ENCODE results near the gene VAPB.
A peak's percentile ranks its signal among the peaks of the same experiment; 100 is the strongest.

Gene VAPB

GRCh38 chr20:58397429-58397828 is 8.4 kb downstream of the VAPB start:
- H3K4me3 ChIP-seq (ENCODE audit: low read length): no peak overlapping the region
- H3K27ac ChIP-seq (ENCODE audit: low read length): no peak overlapping the region
- H3K36me3 ChIP-seq (ENCODE audit: insufficient read depth, low read depth, low read length): peaks cover 9% of the 10 kb centered on the region; the same call in 1 of the 2 replicates
- peaks cover 19% of the 10 kb centered on the region for H3K4me1 ChIP-seq (ENCODE audit: insufficient read depth, low read length)
- H3K9me3 ChIP-seq (ENCODE audit: insufficient read depth, low read depth, low read length): no peaks in the 10 kb centered on the region
- no peaks in the 10 kb centered on the region for H3K27me3 ChIP-seq (ENCODE audit: insufficient read depth, low read length)
- no peak overlapping the region for H3K9ac ChIP-seq (ENCODE audit: low read depth, low read length)

DNA sequence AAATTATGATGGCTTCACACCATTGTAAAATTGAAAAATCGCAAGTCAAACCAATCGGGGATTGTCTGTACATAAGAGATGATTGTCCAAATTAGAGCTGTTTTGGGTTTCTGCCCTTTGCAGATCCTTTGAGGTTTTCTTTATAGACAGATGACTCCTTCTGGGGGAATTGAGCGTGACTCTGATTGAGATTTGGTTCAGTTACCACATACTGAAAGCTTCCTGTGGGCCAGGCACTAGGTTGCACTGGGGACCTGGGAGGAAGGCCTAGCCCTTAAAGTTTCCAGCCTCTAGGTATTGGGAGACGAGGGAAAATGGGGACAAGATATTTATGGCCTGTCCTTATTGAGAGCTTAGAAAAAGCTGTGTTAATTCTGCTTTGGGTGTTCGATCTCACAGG is 9.2 kb downstream of the VAPB start:
- no peaks in the 10 kb centered on the region for H3K9me3 ChIP-seq (ENCODE audit: insufficient read depth, low read depth, low read length)
- H3K27me3 ChIP-seq (ENCODE audit: insufficient read depth, low read length): no peaks in the 10 kb centered on the region
- H3K4me3 ChIP-seq (ENCODE audit: low read length): no peak overlapping the region
- peaks cover 7% of the 10 kb centered on the region; the same call in 1 of the 2 replicates for H3K36me3 ChIP-seq (ENCODE audit: insufficient read depth, low read depth, low read length)
- H3K27ac ChIP-seq (ENCODE audit: low read length): no peak overlapping the region
- H3K9ac ChIP-seq (ENCODE audit: low read depth, low read length): no peak overlapping the region
- peaks cover 19% of the 10 kb centered on the region for H3K4me1 ChIP-seq (ENCODE audit: insufficient read depth, low read length)

DNA sequence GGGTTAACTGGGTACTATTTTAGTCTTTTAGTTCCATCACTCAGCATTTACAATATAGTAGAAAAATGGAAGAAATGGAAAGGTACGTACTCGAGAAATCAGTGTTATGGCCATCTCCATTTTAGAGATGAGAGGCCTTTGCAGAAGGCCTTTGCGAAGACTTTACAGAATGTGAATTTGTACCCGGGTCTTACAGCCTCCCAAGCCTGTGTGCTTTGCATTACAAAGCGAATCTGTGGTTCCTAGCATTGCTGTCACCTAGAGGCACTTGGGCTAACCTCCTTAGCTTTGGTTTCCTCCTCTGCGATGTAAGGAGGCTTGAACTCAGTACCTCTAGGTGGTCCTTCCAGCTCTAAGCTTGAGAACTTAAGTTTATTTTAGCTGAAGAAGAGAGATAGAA is 10.9 kb downstream of the VAPB start:
- peaks cover 7% of the 10 kb centered on the region; the same call in 1 of the 2 replicates for H3K36me3 ChIP-seq (ENCODE audit: insufficient read depth, low read depth, low read length)
- no peaks in the 10 kb centered on the region for H3K27me3 ChIP-seq (ENCODE audit: insufficient read depth, low read length)
- peaks cover 19% of the 10 kb centered on the region for H3K4me1 ChIP-seq (ENCODE audit: insufficient read depth, low read length)
- H3K9ac ChIP-seq (ENCODE audit: low read depth, low read length): no peak overlapping the region
- H3K9me3 ChIP-seq (ENCODE audit: insufficient read depth, low read depth, low read length): no peaks in the 10 kb centered on the region
- no peak overlapping the region for H3K27ac ChIP-seq (ENCODE audit: low read length)
- 0 out of 2 replicates have a peak overlapping the region, but pooled peaks have one; percentile 3 for H3K4me3 ChIP-seq (ENCODE audit: low read length)

DNA sequence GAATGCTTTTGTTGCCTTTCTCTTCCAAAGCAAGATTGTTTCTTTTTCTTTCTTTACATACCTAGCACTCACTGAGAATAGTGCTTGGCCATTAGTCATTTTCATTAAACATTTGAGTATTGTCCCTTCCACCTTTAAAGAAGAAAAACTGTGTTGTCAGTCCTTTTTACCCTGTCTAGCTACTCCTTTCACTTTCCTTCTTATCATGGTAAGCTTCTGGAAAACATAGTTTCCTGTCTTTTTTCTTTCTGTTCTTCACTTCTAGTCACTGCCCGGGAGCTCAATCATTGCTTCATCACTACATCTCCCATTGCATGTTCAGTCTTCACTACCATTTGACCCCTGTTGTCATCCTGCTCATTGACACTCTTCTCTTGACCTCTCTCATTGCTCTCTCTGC is 12.1 kb downstream of the VAPB start:
- no peak overlapping the region for H3K27ac ChIP-seq (ENCODE audit: low read length)
- peaks cover 22% of the 10 kb centered on the region for H3K4me1 ChIP-seq (ENCODE audit: insufficient read depth, low read length)
- H3K4me3 ChIP-seq (ENCODE audit: low read length): no peak overlapping the region

GRCh38 chr20:58402305-58402704 is 13.3 kb downstream of the VAPB start:
- no peaks in the 10 kb centered on the region for H3K9me3 ChIP-seq (ENCODE audit: insufficient read depth, low read depth, low read length)
- H3K9ac ChIP-seq (ENCODE audit: low read depth, low read length): no peak overlapping the region
- peaks cover 7% of the 10 kb centered on the region; the same call in 1 of the 2 replicates for H3K36me3 ChIP-seq (ENCODE audit: insufficient read depth, low read depth, low read length)
- no peak overlapping the region for H3K27ac ChIP-seq (ENCODE audit: low read length)
- H3K27me3 ChIP-seq (ENCODE audit: insufficient read depth, low read length): no peaks in the 10 kb centered on the region
- H3K4me3 ChIP-seq (ENCODE audit: low read length): no peak overlapping the region
- peaks cover 22% of the 10 kb centered on the region for H3K4me1 ChIP-seq (ENCODE audit: insufficient read depth, low read length)

More for the DNA sequence above, 12.1 kb downstream of the VAPB start:
- Histone ChIP-seq H3K27me3 (ENCODE audit: insufficient read depth, low read length) (no peaks in the 10 kb centered on the region), H3K36me3 (ENCODE audit: insufficient read depth, low read depth, low read length) (peaks cover 7% of the 10 kb centered on the region; the same call in 1 of the 2 replicates), H3K9me3 (ENCODE audit: insufficient read depth, low read depth, low read length) (no peaks in the 10 kb centered on the region), H3K9ac (ENCODE audit: low read depth, low read length) (no peak overlapping the region)

DNA sequence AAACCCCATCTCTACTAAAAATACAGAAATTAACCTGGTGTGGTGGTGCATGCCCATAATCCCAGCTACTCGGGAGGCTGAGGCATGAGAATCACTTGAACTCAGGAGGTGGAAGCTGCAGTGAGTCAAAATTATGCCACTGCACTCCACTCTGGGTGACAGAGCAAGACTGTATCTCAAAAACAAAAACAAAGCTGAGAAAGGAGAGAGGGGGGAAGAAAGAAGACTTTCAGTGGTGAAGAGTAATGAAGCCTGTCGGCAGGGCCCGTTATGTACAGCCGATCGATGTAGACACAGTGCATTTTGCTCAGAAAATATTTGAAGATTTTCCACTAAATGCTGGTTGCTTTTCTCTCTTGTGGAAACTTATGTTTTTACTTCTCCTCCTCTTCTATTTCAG is 13.8 kb downstream of the VAPB start:
- H3K4me1 ChIP-seq (ENCODE audit: insufficient read depth, low read length): peaks cover 23% of the 10 kb centered on the region
- H3K36me3 ChIP-seq (ENCODE audit: insufficient read depth, low read depth, low read length): peaks cover 3% of the 10 kb centered on the region; the same call in 1 of the 2 replicates
- no peak overlapping the region for H3K9ac ChIP-seq (ENCODE audit: low read depth, low read length)
- no peak overlapping the region for H3K27ac ChIP-seq (ENCODE audit: low read length)
- H3K4me3 ChIP-seq (ENCODE audit: low read length): no peak overlapping the region
- no peaks in the 10 kb centered on the region for H3K27me3 ChIP-seq (ENCODE audit: insufficient read depth, low read length)
- no peaks in the 10 kb centered on the region for H3K9me3 ChIP-seq (ENCODE audit: insufficient read depth, low read depth, low read length)

DNA sequence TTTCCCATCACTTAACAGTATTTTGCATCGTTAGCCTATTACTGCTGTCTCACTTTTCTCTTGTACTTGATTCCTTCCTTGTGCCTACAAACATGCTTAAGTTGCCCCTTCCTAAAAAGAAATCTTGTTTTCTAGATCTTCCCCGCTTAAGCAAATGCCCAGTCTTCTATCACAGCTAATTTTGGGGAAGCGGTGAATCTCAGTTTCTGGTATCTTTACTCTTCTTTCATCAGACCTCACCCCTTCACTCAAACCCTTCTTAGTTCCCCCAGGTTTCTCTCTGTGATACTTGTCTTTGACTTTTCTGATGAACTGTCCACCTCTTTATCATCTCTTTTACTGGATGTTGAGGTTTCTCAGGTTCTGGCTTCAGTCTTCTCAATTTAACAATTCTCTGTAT is 14.2 kb downstream of the VAPB start:
- Histone ChIP-seq H3K27ac (ENCODE audit: low read length) (no peak overlapping the region), H3K9me3 (ENCODE audit: insufficient read depth, low read depth, low read length) (no peaks in the 10 kb centered on the region), H3K9ac (ENCODE audit: low read depth, low read length) (no peak overlapping the region), H3K27me3 (ENCODE audit: insufficient read depth, low read length) (no peaks in the 10 kb centered on the region), H3K4me3 (ENCODE audit: low read length) (no peak overlapping the region), H3K36me3 (ENCODE audit: insufficient read depth, low read depth, low read length) (no peaks in the 10 kb centered on the region), H3K4me1 (ENCODE audit: insufficient read depth, low read length) (peaks cover 25% of the 10 kb centered on the region)

DNA sequence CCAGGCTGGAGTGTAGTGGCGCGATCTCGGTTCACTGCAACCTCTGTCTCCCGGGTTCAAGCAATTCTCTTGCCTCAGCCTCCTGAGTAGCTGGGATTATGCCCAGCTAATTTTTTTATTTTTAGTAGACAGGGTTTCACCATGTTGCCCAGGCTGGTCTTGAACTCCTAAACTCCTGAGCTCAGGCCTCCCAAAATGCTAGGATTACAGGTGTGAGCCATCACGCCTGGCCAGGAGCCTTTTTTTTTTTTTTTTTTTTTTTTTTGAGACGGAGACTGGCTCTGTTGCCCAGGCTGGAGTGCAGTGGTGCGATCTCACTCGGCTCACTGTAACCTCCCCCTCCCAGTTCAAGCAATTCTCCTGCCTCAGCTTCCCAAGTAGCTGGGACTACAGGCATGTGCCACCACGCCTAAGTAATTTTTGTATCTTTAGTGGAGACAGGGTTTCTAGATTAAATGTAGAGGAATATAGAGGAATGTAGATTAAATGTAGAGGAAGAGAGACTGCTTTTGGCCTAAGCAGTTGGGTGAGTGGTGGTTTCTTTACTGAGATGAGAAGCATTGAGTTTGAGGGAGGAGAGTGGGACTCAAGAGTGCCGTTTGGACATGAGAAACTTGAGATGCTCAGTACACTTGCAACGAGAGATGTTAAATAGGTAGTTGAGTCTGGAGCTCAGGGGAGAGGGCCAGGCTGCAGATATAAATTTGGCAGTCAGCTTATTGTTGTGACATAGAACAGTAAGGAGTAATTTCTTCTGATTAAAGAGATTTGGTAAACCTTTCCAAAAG is 16.7 kb downstream of the VAPB start:
- H3K4me1 ChIP-seq (ENCODE audit: insufficient read depth, low read length): peaks cover 24% of the 10 kb centered on the region
- no peak overlapping the region for H3K27ac ChIP-seq (ENCODE audit: low read length)
- no peaks in the 10 kb centered on the region for H3K36me3 ChIP-seq (ENCODE audit: insufficient read depth, low read depth, low read length)
- no peaks in the 10 kb centered on the region for H3K9me3 ChIP-seq (ENCODE audit: insufficient read depth, low read depth, low read length)
- H3K4me3 ChIP-seq (ENCODE audit: low read length): no peak overlapping the region
- no peak overlapping the region for H3K9ac ChIP-seq (ENCODE audit: low read depth, low read length)
- H3K27me3 ChIP-seq (ENCODE audit: insufficient read depth, low read length): no peaks in the 10 kb centered on the region

DNA sequence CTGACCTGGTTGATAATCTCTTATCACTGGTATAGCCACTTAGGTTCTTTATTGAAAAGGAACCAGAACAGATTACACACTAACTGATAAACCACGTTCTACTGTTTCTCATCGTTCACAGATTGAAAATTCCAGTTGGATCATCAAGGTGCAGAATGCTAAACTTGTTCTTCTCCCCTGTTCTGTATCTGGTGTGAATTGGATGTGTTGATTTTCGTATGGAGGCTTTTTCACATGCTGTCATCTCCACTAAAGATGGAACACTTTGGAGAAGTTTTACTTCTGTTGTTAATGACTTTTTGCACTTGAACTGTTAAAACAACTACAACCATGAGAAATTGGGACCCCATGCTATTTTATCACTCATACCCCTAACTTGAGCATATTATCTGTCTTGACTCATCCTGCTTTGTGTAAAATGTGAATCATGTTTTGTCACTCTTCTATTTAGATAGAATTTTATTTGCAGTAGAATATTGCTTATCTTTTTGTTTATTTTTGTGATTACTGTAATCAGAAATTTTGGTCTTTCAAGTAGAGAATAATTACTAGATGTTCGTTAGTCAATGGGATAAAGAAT is 17.5 kb downstream of the VAPB start:
- Histone ChIP-seq H3K4me1 (ENCODE audit: insufficient read depth, low read length) (peaks cover 22% of the 10 kb centered on the region), H3K9me3 (ENCODE audit: insufficient read depth, low read depth, low read length) (no peaks in the 10 kb centered on the region), H3K36me3 (ENCODE audit: insufficient read depth, low read depth, low read length) (no peaks in the 10 kb centered on the region), H3K9ac (ENCODE audit: low read depth, low read length) (no peak overlapping the region), H3K4me3 (ENCODE audit: low read length) (no peak overlapping the region), H3K27me3 (ENCODE audit: insufficient read depth, low read length) (no peaks in the 10 kb centered on the region), H3K27ac (ENCODE audit: low read length) (no peak overlapping the region)

- no peak overlapping the region for H3K4me3 ChIP-seq (ENCODE audit: low read length)
- no peaks in the 10 kb centered on the region for H3K36me3 ChIP-seq (ENCODE audit: insufficient read depth, low read depth, low read length)
- H3K27ac ChIP-seq (ENCODE audit: low read length): no peak overlapping the region
- peaks cover 22% of the 10 kb centered on the region for H3K4me1 ChIP-seq (ENCODE audit: insufficient read depth, low read length)
- no peak overlapping the region for H3K9ac ChIP-seq (ENCODE audit: low read depth, low read length)
- no peaks in the 10 kb centered on the region for H3K27me3 ChIP-seq (ENCODE audit: insufficient read depth, low read length)
- no peaks in the 10 kb centered on the region for H3K9me3 ChIP-seq (ENCODE audit: insufficient read depth, low read depth, low read length)
Measured at GRCh38 chr20:58407201-58407873, 18.3 kb downstream of the VAPB start.

GRCh38 chr20:58407966-58408557 is 19.0 kb downstream of the VAPB start:
- H3K9ac ChIP-seq (ENCODE audit: low read depth, low read length): no peak overlapping the region
- no peak overlapping the region for H3K4me3 ChIP-seq (ENCODE audit: low read length)

More at GRCh38 chr20:58407966-58408557, 19.0 kb downstream of the VAPB start:
- H3K27me3 ChIP-seq (ENCODE audit: insufficient read depth, low read length): no peaks in the 10 kb centered on the region
- no peaks in the 10 kb centered on the region for H3K36me3 ChIP-seq (ENCODE audit: insufficient read depth, low read depth, low read length)
- no peak overlapping the region for H3K27ac ChIP-seq (ENCODE audit: low read length)
- peaks cover 22% of the 10 kb centered on the region for H3K4me1 ChIP-seq (ENCODE audit: insufficient read depth, low read length)
- H3K9me3 ChIP-seq (ENCODE audit: insufficient read depth, low read depth, low read length): no peaks in the 10 kb centered on the region; the same call in 1 of the 2 replicates
